ENCODE results near the gene PHKB. TPM values are rescaled to one million over a fixed set of nuclear protein-coding genes. Genes with fewer than 3 reads are reported as not detected.

The PHKB gene
- total and polyA plus RNA-seq, 2 donors (not counting 1 experiment from before 2014, with no cell fraction given) = 50.4 to 223 TPM

- Histone ChIP-seq H3K79me2 (ENCODE audit: control insufficient read depth, insufficient read depth, low read length) (no peaks in the 10 kb centered on the region), H3K4me2 (replicated peaks; ENCODE audit: low read depth, low read length, poor library complexity, severe bottlenecking) (no peak overlapping the region), H3K4me1 (ENCODE audit: control insufficient read depth in 2 of 2, insufficient read depth in 2 of 2, low read length in 2 of 2) (no peaks in the 10 kb centered on the region), H3K9me3 (ENCODE audit: control extremely low read depth in 1 of 3, control insufficient read depth in 2 of 3, insufficient read depth in 1 of 3, low read length in 2 of 3) (no peaks in the 10 kb centered on the region), H3K9ac (ENCODE audit: low read length) (no peak overlapping the region), H4K20me1 (ENCODE audit: control insufficient read depth, insufficient read depth, low read length, poor library complexity, severe bottlenecking) (no peaks in the 10 kb centered on the region), H2AFZ (ENCODE audit: insufficient read depth, low read depth, low read length, poor library complexity, severe bottlenecking) (no peak overlapping the region), H3K36me3 (replicated peaks in 1 of 2; ENCODE audit: control extremely low read depth in 1 of 2, control insufficient read depth in 1 of 2, extremely low read depth in 1 of 2, insufficient read depth in 2 of 2, low read length in 1 of 2) (peaks cover 5 to 35% of the 10 kb centered on the region in 2 experiments), H3K27ac (ENCODE audit: low read length in 2 of 2) (no peak overlapping the region), H3K27me3 (replicated peaks in 1 of 4; ENCODE audit: control extremely low read depth in 1 of 4, control insufficient read depth in 3 of 4, insufficient read depth in 4 of 4, low read length in 3 of 4) (no peaks in the 10 kb centered on the region), H3K4me3 (ENCODE audit: control extremely low read depth in 1 of 5, extremely low read depth in 1 of 5, insufficient read depth in 1 of 5, low read depth in 2 of 5, low read length in 4 of 5) (no peak overlapping the region)
- no peaks in the 10 kb centered on the region for H3K4me1 Mint-ChIP-seq
- ChIA-PET CTCF (no interaction called here), POLR2A (no interaction called here)
- intact Hi-C loops (cut with micrococcal nuclease) = no loop called here
- no peak overlapping the region for H3K27ac Mint-ChIP-seq
- TF ChIP-seq CTCF (IDR thresholded peaks at IDR 0.05) (no peak), EZH2 (IDR thresholded peaks at IDR 0.05; ENCODE audit: borderline replicate concordance, insufficient read depth, low read depth, low read length, poor library complexity, severe bottlenecking) (no peak)
- ATAC-seq (ENCODE audit: low read depth) (no peak), DNase-seq (no peak)
- WGBS (ENCODE audit: insufficient coverage) = over 99% methylated on average over 13 of the region's 13 CpGs
- no peaks in the 10 kb centered on the region for H3K9me3 Mint-ChIP-seq (ENCODE audit: insufficient read depth)
- no peaks in the 10 kb centered on the region for H3K27me3 Mint-ChIP-seq
- no peak overlapping the region for H3K4me3 Mint-ChIP-seq
These were observed 36.3 kb upstream of the PHKB start for GRCh38 chr16:47424846-47425245.

DNA sequence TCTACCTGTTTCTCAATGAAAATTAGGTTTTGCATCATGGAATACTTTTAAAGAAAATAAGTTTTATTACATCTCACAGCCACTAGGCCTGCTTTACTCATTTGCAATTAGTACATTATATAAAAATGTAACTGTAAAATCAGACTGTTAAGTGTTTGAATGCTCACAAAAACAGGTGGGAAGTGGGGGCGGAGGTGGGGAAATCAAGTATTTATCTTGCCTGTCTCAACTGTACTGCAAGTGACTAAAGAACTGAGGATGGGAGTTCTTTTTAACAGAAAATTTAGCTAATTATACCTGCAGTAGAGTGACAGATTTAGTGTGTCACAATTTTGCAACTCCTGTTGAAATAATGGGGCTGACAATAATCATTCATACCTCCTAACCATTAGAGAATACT is 34.3 kb upstream of the PHKB start:
- Histone ChIP-seq H3K27ac (ENCODE audit: low read length in 2 of 2) (no peak overlapping the region), H3K36me3 (replicated peaks in 1 of 2; ENCODE audit: control extremely low read depth in 1 of 2, control insufficient read depth in 1 of 2, extremely low read depth in 1 of 2, insufficient read depth in 2 of 2, low read length in 1 of 2) (peaks cover 6 to 35% of the 10 kb centered on the region in 2 experiments), H3K4me3 (ENCODE audit: control extremely low read depth in 1 of 5, extremely low read depth in 1 of 5, insufficient read depth in 1 of 5, low read depth in 2 of 5, low read length in 4 of 5) (no peak overlapping the region), H3K4me2 (replicated peaks; ENCODE audit: low read depth, low read length, poor library complexity, severe bottlenecking) (no peak overlapping the region), H2AFZ (ENCODE audit: insufficient read depth, low read depth, low read length, poor library complexity, severe bottlenecking) (no peak overlapping the region), H3K27me3 (replicated peaks in 1 of 4; ENCODE audit: control extremely low read depth in 1 of 4, control insufficient read depth in 3 of 4, insufficient read depth in 4 of 4, low read length in 3 of 4) (no peaks in the 10 kb centered on the region), H3K9ac (ENCODE audit: low read length) (no peak overlapping the region), H3K9me3 (ENCODE audit: control extremely low read depth in 1 of 3, control insufficient read depth in 2 of 3, insufficient read depth in 1 of 3, low read length in 2 of 3) (peaks cover 0 to under 1% (median 0%) of the 10 kb centered on the region in 3 donors), H3K4me1 (ENCODE audit: control insufficient read depth in 2 of 2, insufficient read depth in 2 of 2, low read length in 2 of 2) (no peaks in the 10 kb centered on the region), H3K79me2 (ENCODE audit: control insufficient read depth, insufficient read depth, low read length) (no peaks in the 10 kb centered on the region), H4K20me1 (ENCODE audit: control insufficient read depth, insufficient read depth, low read length, poor library complexity, severe bottlenecking) (no peaks in the 10 kb centered on the region)
- no peak overlapping the region for H3K27ac Mint-ChIP-seq
- ATAC-seq (ENCODE audit: low read depth) = no peak
- TF ChIP-seq EZH2 (IDR thresholded peaks at IDR 0.05; ENCODE audit: borderline replicate concordance, insufficient read depth, low read depth, low read length, poor library complexity, severe bottlenecking) = no peak
- TF ChIP-seq CTCF (IDR thresholded peaks at IDR 0.05) = no peak
- POLR2A ChIA-PET = no interaction called here
- CTCF ChIA-PET = no interaction called here
- no peak for DNase-seq
- H3K4me1 Mint-ChIP-seq = no peaks in the 10 kb centered on the region
- no peaks in the 10 kb centered on the region for H3K27me3 Mint-ChIP-seq
- H3K9me3 Mint-ChIP-seq (ENCODE audit: insufficient read depth) = no peaks in the 10 kb centered on the region
- intact Hi-C loops (cut with micrococcal nuclease) = no loop called here
- H3K4me3 Mint-ChIP-seq = no peak overlapping the region
- WGBS (ENCODE audit: insufficient coverage) = 100% methylated on average over 1 of the region's 1 CpG

Measured in B cell (primary cell).